Measurements from ENCODE around the gene ADAM22.

GRCh38 chr7:87961754-87962153 is 27.7 kb downstream of the ADAM22 start:
- TF ChIP-seq ZNF610 (tag by site-specific recombination; IDR thresholded peaks at IDR 0.05; ENCODE audit: borderline replicate concordance) (no peak), ZFHX2 (tag by site-specific recombination; conservative IDR thresholded peaks at IDR 0.05) (no peak), ZNF248 (tag by site-specific recombination; IDR thresholded peaks at IDR 0.05) (no peak), ZNF48 (tag by site-specific recombination; IDR thresholded peaks at IDR 0.05) (no peak), ZBTB10 (tag by site-specific recombination; IDR thresholded peaks at IDR 0.05) (no peak), ELK4 (IDR thresholded peaks at IDR 0.05; ENCODE audit: borderline replicate concordance, low read depth, low read length) (no peak), ZNF530 (tag by site-specific recombination; IDR thresholded peaks at IDR 0.05; ENCODE audit: low read depth) (no peak)
- TF ChIP-seq, protein P1, sequence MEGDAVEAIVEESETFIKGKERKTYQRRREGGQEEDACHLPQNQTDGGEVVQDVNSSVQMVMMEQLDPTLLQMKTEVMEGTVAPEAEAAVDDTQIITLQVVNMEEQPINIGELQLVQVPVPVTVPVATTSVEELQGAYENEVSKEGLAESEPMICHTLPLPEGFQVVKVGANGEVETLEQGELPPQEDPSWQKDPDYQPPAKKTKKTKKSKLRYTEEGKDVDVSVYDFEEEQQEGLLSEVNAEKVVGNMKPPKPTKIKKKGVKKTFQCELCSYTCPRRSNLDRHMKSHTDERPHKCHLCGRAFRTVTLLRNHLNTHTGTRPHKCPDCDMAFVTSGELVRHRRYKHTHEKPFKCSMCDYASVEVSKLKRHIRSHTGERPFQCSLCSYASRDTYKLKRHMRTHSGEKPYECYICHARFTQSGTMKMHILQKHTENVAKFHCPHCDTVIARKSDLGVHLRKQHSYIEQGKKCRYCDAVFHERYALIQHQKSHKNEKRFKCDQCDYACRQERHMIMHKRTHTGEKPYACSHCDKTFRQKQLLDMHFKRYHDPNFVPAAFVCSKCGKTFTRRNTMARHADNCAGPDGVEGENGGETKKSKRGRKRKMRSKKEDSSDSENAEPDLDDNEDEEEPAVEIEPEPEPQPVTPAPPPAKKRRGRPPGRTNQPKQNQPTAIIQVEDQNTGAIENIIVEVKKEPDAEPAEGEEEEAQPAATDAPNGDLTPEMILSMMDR (tag by site-specific recombination; IDR thresholded peaks at IDR 0.05) = no peak

Data from HEK293 (cell line).